C4-2B (cell line): Measurements from ENCODE around the gene PNO1.

Experiments used
- ZFX ChIP-seq: fragments of 450-650 bp; IDR thresholded peaks from 2 replicates; pipeline ENCODE4 v1.6.1; 2017
- TF ChIP-seq, protein P1 (sequence below): fragments of 450-650 bp; conservative IDR thresholded peaks from 2 replicates; pipeline ENCODE4 v1.5.1; 2017; ENCODE audit warnings: mild to moderate bottlenecking

DNA sequence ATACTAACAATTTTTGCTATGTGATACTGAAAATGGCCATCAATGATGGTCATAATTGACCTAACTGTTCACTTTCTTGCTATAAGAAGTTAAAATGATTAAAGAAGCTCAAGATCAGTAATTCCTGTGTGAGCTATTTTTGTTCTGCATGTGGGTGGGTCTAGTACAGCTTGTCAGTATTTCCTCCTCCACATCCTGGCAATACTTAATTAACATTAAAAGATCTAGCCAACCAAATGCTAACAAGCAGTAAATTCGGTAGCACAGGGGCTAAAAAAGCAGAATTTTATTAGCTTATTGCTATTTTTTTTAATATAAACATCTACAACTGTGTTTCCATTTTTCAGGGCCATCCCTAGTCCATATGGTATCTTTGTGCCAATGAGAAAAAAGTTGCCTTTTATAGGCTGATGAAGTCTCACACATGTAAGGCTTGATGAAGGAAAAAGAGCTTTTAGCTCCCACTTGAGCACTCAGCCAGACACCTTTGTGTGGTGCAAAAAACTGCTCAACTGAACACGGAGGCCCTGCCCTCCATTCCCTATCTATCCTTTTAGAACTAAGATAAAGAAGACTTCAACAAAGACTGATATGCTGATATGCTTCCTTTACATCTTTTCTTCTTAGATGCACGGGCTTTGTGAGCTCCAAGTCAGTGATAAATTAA lies 4.9 kb upstream of the PNO1 start:
- TF ChIP-seq, protein P1, sequence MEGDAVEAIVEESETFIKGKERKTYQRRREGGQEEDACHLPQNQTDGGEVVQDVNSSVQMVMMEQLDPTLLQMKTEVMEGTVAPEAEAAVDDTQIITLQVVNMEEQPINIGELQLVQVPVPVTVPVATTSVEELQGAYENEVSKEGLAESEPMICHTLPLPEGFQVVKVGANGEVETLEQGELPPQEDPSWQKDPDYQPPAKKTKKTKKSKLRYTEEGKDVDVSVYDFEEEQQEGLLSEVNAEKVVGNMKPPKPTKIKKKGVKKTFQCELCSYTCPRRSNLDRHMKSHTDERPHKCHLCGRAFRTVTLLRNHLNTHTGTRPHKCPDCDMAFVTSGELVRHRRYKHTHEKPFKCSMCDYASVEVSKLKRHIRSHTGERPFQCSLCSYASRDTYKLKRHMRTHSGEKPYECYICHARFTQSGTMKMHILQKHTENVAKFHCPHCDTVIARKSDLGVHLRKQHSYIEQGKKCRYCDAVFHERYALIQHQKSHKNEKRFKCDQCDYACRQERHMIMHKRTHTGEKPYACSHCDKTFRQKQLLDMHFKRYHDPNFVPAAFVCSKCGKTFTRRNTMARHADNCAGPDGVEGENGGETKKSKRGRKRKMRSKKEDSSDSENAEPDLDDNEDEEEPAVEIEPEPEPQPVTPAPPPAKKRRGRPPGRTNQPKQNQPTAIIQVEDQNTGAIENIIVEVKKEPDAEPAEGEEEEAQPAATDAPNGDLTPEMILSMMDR = no peak
- no peak for TF ChIP-seq ZFX
